HL-60/S4 (cell line): ENCODE results near the gene DUSP6.

Experiments used
- in situ Hi-C: fragments of 300-500 bp; cut with MboI; formaldehyde crosslinking; loops from 2 replicates; pipeline ENCODE4 v1.14.3; 2022; ENCODE audit warnings: low sequenced_read_pairs

Gene DUSP6

DNA sequence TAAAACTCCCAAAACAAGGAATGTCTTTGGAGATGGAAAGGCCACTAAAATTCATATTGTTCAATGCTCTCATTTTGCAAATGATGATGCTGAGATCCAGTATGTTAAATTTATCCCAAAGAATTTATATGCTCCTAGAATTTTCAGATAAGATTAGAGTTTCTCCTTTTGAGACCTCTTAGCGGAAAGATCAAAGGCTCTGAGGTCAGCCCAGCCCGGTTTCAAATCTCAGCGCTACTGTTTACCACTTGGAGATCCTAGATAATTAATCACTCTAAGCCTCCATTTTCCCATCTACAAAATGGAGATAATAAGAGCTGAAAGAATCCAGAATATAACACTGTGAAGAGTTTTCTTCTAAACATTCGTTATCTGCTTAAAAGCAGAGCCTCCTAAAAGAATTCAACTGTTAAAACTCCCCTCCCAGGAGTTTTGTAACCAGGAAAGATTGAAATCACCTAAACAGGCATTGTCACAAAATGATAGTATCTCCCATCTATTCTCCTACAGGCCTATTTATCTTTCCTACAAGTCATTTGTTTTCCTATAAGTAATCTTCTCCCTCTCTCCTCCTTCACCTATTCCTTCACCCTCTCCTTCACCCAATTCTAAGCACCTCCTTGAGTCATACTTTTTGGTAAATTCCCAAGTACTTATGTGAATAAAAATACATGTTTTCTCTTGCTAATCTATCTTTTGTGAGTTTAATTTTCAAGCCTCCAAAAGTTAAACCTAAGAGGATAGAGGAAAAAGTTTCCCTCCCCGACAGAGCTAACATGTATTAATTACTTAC is 16.7 kb downstream of the DUSP6 start:
- in situ Hi-C loops, result loop anchor here (25.0 kb wide), 1 partner anchor 173 kb away; no protein-coding TSS in a partner anchor

DNA sequence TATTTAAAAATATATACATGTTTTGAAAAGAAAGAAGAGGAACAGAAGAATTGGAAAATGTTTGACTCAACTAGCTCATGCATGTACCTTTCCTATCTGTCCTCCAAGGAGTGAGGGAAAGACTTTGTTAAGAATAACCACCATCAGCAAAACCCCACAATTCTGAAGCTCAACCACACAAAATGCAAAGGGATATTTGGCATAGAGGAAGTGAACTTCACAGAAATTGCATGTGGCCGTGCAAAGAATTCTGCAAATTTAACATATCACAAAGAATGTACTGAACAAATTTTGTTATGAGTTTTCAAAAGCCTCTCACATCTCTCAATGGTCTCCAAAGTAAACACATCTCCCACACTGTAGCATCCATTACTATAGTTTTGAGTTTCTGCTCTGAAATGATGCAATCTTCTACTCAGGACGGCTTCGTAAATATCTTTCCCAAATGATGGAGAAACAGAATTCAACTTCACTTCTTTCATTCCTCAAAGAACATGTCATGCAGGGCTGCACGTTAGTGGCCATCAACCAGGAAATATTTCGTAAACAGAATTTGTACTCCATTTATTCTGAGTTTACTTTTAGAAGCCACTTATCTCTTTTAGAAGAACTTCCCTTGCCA is 17.6 kb downstream of the DUSP6 start:
- in situ Hi-C loops, result loop anchor here (25.0 kb wide), 1 partner anchor 172 kb away; no protein-coding TSS in a partner anchor

- in situ Hi-C loops, result loop anchor here (25.0 kb wide), 1 partner anchor 171 kb away; no protein-coding TSS in a partner anchor
These were observed 18.6 kb downstream of the DUSP6 start for GRCh38 chr12:89333564-89334252.

DNA sequence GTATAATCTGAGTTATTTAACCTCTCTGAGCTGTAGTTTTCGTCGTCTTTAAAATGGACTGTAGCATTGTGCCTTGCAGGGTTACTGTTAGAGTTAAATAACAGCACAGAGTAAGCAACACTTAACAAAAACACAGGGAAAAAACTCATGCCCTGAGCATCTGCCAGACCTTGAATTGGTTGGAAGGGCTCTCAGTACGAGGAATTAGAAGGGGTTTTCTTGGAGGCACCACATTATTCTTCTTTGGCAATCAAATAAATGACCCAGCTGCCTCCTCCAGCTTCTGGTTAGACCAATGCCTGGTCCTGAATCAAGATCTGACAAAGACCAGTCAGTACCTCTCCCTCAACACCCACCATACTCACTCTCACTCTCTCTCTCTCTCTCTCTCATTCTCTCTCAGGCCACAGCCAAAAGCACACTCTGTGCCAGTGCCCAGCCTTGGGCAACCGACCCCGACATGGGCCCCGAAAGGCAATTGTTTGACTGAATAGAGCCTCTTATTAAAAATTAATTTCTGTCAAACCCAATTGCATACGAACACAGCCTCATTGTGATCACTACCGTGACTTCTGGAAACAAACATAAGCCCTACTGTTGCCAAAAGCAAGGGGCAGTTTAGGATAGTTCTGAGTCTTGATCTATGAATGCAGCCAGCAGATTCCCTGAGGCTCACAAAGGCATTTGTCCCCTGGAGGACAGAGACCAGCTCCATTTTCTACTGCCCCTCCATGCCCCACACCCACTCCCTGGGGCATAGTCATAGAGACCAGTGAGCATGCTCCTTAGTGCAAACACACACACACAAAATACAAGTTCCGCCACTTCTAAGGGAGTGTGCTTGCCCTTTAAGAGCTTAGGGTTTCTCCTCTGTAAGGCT is 23.9 kb downstream of the DUSP6 start:
- in situ Hi-C loops, result loop anchor here (25.0 kb wide), 1 partner anchor 166 kb away; no protein-coding TSS in a partner anchor

GRCh38 chr12:89327486-89328094 is 24.7 kb downstream of the DUSP6 start:
- in situ Hi-C loops, result loop anchor here (25.0 kb wide), 1 partner anchor 165 kb away; no protein-coding TSS in a partner anchor

DNA sequence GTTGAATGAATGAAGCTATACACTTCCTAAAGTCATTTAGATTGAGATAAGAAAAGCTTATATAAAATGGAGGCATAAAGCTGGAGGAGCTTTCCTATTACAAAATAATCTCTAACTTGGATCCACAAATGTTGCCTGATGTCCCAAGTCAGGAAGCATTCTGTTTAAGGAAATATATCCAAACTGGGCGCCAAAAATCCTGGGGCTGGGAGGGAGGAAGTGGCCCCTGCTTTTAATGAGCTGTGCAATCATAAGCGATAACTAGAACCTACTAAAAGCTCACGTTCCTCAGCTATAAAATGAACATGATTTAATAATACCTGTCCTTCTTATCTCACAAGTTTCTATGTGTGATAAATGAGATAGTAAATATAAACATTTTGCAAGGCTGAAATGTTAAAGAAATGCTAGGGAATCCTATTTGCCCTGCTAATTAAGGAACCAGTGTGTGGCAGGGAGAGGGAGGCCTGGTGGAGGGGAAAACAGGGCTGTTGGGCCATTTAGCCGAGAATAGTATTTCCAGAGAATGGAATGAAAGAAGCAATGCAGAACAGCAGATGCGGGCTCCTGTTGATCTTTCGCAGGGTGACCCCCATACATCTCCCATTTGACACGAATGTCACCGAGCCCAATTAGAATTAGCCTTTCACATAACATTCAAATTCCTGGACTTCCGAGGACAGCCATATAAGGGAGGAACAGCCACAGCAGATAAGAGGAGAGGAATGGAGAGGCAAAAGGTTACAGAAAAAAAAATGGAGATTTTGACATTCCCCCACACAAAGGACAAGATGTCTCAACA is 25.9 kb downstream of the DUSP6 start:
- in situ Hi-C loops, result loop anchor here (25.0 kb wide), 1 partner anchor 164 kb away; no protein-coding TSS in a partner anchor

DNA sequence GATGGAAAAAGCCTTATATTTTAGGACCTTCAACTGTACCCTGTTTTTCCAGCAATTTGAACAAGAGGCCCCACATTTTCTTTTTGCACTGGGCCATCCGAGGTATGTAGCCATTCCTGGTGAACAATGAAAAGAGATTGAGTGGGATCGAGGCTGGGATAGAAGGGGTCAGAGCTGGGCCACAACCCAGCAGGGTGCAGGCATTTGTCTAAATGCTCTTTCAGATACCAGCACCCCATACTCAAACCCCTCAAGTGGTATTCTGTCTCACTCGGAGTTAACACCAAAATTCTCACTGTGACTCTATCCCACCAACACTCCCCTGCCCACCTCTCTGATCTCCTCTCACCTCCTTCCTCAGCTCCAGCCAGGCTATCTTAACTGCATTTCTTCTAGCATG is 26.8 kb downstream of the DUSP6 start:
- in situ Hi-C loops, result loop anchor here (25.0 kb wide), 1 partner anchor 163 kb away; no protein-coding TSS in a partner anchor

DNA sequence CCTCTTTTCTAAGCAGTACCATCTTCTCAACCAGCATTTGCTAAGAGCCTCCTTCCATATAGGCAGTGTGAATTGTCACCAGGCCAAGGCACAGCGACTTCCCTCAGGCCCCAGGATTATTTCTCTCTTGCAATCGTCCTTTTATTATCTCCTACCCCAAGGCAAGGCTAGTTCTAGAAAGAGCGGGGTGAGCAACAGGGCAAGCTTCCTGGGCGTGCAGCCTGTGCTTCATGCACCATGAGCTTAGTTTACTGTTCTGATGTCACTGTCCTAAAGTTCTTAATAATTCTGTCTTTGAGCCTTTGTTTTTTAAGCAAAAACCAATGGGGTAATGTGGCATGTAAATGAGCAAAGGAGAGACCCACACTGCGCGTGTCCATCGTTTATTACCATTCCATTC is 27.9 kb downstream of the DUSP6 start:
- in situ Hi-C loops, result no loop called here

DNA sequence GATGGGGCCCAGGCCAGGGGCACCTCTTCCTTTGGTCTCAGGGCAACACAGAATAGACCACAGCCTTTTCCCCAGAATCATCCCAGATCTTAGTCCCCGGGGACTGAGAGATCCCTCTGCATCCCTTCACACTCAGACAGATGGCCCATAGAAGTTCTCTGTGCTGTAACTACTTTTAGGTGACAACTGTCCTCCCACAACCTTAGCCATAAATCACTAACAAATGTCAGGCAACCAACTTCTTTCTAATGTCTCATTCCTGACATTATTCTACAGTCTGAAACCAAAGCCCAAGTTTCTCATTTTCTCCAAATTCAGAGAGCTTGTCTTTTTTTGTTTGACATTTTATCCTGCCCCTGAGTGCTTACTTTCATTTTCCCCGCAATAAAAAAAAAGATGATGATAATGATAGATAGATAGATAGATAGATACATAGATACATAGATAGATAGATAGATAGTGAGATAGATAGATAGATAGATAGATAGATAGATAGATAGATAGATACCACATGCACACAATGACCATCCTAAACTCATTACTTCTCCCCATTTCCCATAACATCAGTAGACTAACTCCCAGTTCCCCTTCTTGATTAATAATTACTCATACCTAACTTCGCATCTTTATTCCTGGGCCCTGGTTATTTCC is 28.6 kb downstream of the DUSP6 start:
- in situ Hi-C loops, result no loop called here

DNA sequence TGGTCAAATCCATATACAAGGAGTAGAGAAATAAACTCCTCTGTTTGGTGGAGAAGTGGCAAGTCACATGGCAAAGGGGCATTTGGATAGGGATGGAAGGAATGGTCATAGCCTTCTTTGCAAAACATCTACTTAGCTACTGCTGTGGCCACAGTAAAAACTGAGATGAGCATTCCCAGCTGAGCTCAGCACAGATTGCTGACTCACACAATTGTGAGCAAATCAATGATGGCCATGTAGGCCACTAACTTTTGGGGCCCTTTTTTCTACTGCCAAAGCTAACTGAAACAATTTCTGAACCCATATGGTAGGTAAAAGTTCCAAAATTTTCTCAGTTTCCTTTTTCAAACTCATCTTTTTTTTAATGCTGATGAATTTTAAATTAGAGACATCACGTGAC is 31.6 kb downstream of the DUSP6 start:
- in situ Hi-C loops, result no loop called here

GRCh38 chr12:89319606-89320005 is 32.7 kb downstream of the DUSP6 start:
- in situ Hi-C loops, result no loop called here

- in situ Hi-C loops, result no loop called here
These were observed 33.2 kb downstream of the DUSP6 start for GRCh38 chr12:89319122-89319521.

DNA sequence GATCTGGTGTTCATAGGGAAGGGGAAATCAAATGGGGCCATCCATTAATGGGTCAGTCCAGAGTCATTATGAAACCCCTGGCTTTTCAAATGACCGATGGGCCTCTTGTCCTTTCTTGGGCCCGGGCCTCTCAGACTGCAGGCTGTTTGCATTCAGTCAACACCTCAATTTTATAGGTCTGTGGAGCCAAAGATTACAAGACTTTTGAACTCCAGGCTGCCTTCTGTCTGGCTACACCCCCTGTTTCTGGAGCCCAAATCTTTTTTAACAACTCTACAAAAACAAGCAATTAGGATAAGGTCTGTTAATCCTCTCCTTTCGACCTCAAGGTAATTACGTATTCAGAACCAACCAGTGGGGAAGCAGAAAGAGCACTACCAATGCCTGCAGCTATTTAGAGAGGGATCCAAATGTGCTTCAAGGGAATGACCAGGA is 35.6 kb downstream of the DUSP6 start:
- in situ Hi-C loops, result no loop called here

GRCh38 chr12:89314060-89314761 is 38.1 kb downstream of the DUSP6 start:
- in situ Hi-C loops, result no loop called here

- in situ Hi-C loops, result no loop called here
These were observed 40.5 kb downstream of the DUSP6 start for GRCh38 chr12:89311703-89312293.

DNA sequence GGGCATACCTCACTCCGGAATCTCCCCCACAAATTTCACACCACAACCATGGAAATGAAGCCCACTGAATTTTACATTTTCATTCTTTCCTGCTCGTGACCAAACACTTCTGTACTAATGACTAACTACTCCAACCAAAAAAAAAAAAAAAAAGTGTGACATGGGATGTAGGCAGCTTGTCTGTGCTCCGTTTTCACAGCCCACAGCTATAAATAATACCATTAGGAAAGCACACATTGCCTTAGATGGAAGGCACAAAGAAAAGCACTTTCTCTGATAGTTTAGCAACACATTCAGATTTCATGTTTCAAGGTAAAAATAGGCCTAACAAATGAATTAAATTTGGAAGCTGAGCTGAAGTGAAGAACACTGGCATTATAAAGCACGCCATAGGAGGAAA is 42.5 kb downstream of the DUSP6 start:
- in situ Hi-C loops, result no loop called here

- in situ Hi-C loops, result no loop called here
These were observed 42.9 kb downstream of the DUSP6 start for GRCh38 chr12:89309440-89309802.
